ENCODE data around the gene APBB1. TPM values are rescaled to one million over a fixed set of nuclear protein-coding genes. Genes with fewer than 3 reads are reported as not detected.

Gene APBB1
- total and polyA plus RNA-seq, 9 of the 15 experiments (the other 6 are each of a cell fraction or from before 2014, with no cell fraction given): 0.04 to 0.73 (median 0.40) TPM

DNA sequence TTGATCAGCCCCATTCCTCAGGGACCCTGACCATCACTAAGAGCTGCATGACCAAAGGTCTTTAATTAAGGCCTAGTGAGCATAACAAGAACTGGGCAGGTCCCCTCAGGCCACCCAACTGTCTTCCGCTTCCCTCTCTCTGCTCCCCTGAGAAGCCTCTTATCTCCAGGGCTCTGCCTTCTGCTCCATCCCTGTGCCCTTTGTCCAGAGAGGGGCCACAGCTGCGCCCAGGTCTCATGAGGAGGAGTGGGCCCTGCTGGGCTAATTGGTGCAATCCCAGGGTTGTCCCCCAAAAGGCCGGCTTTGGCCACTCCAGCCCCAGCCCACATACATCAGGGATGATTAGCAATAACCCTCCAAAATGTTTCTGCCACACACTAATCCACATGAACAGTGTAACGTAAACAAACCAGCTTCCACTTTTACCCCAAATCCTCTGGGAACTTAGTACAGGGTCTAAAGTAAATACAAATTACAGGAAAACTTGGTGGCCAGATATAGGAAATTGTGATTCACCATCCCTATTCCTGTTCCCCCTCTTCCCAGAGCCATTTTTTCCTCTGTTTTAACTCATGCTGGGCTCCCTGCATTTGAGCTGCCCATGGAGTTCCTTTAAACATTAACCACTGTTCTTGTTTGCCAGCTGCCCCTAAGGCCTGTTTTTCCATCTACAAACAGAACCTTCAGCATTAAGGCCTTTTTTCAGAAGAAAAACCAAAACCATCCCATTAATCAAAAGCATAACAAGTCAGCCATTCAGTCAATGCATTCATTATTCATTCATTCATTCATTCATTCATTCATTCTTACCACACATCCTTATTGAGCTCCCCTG, 64.0 kb downstream of the APBB1 start:
- Histone ChIP-seq H3K9ac (ENCODE audit: insufficient read depth in 1 of 2, low read depth in 2 of 2, low read length in 2 of 2) (no peak overlapping the region), H3K9me1 (ENCODE audit: control insufficient read depth, insufficient read depth, low read length) (no peaks in the 10 kb centered on the region), H3K4me1 (replicated peaks in 1 of 2; ENCODE audit: control insufficient read depth in 2 of 2, insufficient read depth in 2 of 2, low read length in 2 of 2) (peaks cover 0 to 5% of the 10 kb centered on the region in 2 experiments; a peak in 2 of 5 replicates), H3K79me2 (ENCODE audit: control insufficient read depth, insufficient read depth, low read length) (no peaks in the 10 kb centered on the region), H3K4me3 (no peak overlapping the region), H2AFZ (ENCODE audit: low read depth, low read length) (no peak overlapping the region), H3K27me3 (ENCODE audit: control insufficient read depth in 2 of 2, insufficient read depth in 2 of 2, low read length in 2 of 2) (peaks cover 0 to 9% of the 10 kb centered on the region in 2 experiments; a peak in 4 of 5 replicates), H3K9me3 (replicated peaks; ENCODE audit: control insufficient read depth, insufficient read depth, low read depth, low read length) (no peaks in the 10 kb centered on the region), H3K4me2 (ENCODE audit: insufficient read depth, low read length) (no peak overlapping the region), H3K27ac (ENCODE audit: extremely low read depth, low read depth, low read length) (no peak overlapping the region), H4K20me1 (replicated peaks; ENCODE audit: control insufficient read depth, insufficient read depth, low read length) (0 out of 2 replicates have a peak, but pooled peaks cover 3% of the 10 kb centered on the region), H3K36me3 (ENCODE audit: control insufficient read depth, insufficient read depth, low read length) (no peaks in the 10 kb centered on the region)
- no TSS peak for BruUV-seq (replicated peaks)
- ATAC-seq: no peak
- 26% methylated on average over 4 of the region's 4 CpGs for WGBS (ENCODE audit: insufficient coverage, low coverage, missing lambda C conversion rate)
- ChIA-PET POLR2A (interaction anchor here (0.6 to 1.0 kb wide), 3 partner anchors 458 to 1756 kb away, joined by 3 to 4 read pairs (median 3); partner anchors contain the start of gene OR51D1), CTCF (ENCODE audit: low intra/inter-chr PET ratio) (interaction anchor here (2.3 kb wide), 1 partner anchor 332 kb away, joined by 11 read pairs; no protein-coding TSS in a partner anchor)
- intact Hi-C loops (cut with micrococcal nuclease): no loop called here
- TF ChIP-seq ZNF24 (IDR thresholded peaks at IDR 0.05): peak; percentile 89
- TF ChIP-seq ZNF584 (CRISPR knock-in tag; IDR thresholded peaks at IDR 0.05; ENCODE audit: low read depth): no peak
- DNase-seq (ENCODE audit: extremely low read depth in 1 of 4, low spot score in 3 of 4): no peak
- FAIRE-seq: no peak
- in situ Hi-C loops (cut with MboI): loop anchor here (5.0 kb wide), 1 partner anchor 333 kb away; no protein-coding TSS in a partner anchor

Measured in K562 (cell line).